Epithelial cell of proximal tubule (primary cell): ENCODE results near the gene UBE2O. TPM values are rescaled to one million over a fixed set of nuclear protein-coding genes. Genes with fewer than 3 reads are reported as not detected.

ENCODE experiments used
- DNase-seq: peaks from one replicate; pipeline ENCODE4 v3.0.0-alpha.2; 2011; ENCODE audit warnings: low read depth
- H3K4me3 ChIP-seq: 2 replicates; pipeline ENCODE4 v1.5.1; 2011; ENCODE audit warnings: low read depth, mild to moderate bottlenecking, low read length
- total RNA-seq: library from RNA; depleted of rRNA; stranded (reverse); fragments of >200 nt; gene quantifications from 2 replicates; pipeline ENCODE4 v1.2.3, GENCODE V29; 2015
- TF ChIP-seq, protein P1 (sequence below): conservative IDR thresholded peaks from 2 replicates; pipeline ENCODE4 v1.5.1; 2012; ENCODE audit warnings: low read depth, mild to moderate bottlenecking, low read length

UBE2O gene
- total RNA-seq, 1 donor from 2014 or later: 15.6 TPM

DNA sequence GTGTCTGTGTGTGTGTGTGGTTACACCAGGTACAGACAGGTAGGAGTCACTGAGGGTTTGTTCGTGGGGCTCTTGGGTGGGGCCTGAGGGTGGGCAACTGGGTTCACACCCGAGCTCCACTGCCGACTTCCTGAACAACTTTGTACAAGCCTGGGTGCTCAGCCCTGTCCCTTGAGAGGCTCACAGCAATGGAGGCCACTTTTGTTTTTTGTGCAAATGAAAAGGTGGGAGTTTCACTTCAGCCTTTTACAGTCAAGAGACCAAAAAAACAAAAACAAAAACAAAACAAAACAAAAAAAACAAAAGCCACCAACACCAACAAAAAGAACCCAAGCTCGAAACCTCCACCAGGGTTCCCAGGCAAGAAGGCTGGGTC is 45.9 kb upstream of the UBE2O start:
- H3K4me3 ChIP-seq: peak overlapping the region; percentile 95
- TF ChIP-seq, protein P1, sequence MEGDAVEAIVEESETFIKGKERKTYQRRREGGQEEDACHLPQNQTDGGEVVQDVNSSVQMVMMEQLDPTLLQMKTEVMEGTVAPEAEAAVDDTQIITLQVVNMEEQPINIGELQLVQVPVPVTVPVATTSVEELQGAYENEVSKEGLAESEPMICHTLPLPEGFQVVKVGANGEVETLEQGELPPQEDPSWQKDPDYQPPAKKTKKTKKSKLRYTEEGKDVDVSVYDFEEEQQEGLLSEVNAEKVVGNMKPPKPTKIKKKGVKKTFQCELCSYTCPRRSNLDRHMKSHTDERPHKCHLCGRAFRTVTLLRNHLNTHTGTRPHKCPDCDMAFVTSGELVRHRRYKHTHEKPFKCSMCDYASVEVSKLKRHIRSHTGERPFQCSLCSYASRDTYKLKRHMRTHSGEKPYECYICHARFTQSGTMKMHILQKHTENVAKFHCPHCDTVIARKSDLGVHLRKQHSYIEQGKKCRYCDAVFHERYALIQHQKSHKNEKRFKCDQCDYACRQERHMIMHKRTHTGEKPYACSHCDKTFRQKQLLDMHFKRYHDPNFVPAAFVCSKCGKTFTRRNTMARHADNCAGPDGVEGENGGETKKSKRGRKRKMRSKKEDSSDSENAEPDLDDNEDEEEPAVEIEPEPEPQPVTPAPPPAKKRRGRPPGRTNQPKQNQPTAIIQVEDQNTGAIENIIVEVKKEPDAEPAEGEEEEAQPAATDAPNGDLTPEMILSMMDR: no peak
- no peak for DNase-seq

DNA sequence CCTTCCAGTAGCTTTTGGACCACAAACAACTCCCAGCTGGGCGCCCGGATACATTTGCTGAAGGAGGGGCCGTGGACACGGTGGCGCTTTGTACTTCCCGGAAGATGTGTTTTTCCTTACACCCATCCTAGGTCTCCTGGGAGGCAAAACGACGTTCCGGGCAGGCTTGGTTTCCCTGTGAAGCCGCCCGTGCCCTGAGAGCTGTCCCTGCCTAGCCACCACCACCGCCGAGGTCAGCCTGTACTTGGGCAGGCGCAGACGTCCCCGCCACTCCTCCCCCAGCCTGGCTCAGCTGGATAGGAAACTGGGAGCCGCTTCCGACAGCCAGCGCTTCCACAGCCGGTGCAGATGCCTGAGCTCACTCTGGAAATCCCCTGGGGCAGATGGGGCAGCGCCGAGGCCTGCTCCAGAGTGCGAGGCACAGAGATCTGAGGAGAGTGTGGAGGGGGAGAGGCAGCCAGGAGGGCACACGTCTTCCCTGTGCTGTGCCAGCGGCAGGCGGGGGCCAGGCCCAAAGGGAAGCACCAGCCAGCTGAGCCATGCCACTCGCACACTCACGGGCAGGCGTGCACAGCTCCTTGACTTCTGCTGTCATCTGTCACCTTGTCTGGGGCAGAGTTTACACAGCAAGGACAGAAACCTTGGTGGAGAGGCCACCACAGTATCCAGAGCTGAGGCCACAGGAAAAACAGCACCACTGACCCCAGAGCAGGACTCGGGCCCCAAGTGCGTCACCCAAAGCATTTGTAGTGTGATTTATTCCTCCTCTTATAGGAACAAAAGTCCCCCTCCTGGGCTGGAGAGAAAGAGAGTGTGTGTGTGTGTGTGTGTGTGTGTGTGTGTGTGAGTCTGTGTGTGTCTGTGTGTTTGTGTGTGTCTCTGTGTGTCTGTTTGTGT is 45.3 kb upstream of the UBE2O start:
- H3K4me3 ChIP-seq: peak overlapping the region; percentile 30
- peak; percentile 54 for DNase-seq
- TF ChIP-seq, protein P1: no peak

DNA sequence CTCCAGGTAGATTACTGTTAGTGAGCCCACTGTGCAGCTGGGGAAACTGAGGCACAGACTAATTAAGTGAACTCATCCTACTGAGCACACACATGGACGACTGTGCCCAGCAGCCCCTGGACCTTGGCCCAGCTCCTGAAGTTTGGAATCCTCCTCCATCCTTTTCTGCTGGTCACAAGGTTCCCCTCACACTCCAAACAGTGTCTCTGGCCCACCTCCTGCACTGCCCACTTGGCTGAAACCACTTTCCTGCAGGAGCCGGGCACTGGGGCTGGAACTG is 44.7 kb upstream of the UBE2O start:
- TF ChIP-seq, protein P1: no peak
- peak overlapping the region; percentile 30 for H3K4me3 ChIP-seq
- no peak for DNase-seq

DNA sequence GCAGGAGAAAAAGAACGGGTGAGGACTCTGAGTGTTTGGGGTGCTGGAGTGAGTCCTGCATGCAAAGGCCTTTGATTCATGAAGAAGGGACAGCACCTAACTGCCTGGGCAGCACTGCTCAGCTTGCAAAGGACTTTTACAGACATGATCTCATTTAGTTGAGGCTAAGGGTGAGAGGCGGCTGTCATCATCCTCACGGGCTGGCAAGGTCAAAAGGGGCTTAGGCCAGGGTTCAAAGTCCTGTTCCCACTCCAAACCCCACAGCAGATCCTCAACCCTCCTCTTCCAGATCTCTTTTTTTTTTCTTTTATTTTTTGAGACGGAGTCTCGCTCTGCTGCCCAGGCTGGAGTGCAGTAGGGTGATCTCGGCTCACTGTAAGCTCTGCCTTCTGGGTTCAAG is 43.5 kb upstream of the UBE2O start:
- H3K4me3 ChIP-seq: no peak overlapping the region
- TF ChIP-seq, protein P1: no peak
- DNase-seq: no peak

DNA sequence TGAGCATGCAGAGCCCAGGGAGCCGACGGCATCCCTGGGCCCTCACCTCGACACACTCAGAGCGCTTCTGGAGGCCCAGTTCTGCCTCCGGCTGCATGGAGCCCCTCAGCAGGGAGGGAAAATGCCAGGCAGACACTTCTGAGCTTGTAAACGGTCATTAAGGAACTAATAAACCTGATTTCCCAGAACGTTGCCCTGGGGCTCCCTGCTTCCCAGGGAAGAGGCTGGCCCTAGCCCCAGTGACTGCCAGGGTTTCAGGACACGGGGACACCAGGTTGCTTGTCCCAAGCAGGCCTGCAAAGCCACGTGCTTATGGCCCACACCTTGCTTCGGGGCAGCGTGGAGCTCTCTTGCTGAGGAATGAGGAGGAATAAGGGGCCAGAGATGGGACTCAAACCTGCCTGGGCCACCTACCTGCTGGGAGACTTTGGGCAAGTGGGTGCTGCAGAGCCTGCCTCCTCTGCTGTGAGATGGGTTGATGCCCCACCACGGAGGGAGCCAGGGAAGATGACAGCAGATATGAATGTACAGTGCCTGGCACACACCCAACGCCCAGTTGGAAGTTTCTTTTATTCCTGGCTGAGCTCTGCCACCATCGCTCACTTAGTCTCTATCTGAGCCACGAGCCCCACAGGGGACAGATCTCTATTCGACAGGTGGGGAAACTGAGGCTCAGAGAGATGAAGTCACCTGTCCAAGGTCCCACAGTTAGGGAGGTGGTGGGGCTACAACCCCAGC is 42.9 kb upstream of the UBE2O start:
- TF ChIP-seq, protein P1: no peak
- no peak for DNase-seq
- H3K4me3 ChIP-seq: no peak overlapping the region

DNA sequence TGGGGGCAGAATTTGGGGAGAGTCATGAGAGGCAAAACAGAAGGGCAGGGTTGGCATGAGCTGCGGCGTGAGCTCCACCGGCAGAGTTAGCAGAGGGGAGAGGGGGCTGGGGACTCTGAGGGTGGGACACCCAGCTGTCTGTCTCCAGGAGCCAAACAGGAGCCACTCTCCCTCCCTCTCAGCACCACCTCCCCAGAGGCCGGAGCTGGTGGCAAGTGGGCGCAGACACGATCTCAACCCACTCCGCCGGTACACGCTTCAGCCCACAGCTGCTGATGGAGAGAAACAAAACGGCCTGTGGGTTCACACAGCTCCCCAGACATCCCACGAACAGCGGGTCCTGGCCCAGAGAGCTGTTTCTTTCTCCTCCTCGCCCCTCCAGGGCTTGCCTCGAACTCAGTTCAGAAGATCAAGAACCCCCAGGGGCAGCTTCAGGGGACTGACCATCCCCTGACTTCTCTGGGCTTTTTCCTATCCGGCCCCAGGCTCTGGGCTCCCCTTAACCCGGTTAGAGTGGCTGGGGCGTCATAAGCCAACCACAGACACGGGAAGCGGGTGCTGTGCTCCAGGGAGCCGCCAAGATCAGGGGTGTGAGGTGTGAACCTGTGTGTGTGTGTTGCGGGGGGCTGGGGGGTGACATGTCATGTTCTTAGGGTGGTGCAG is 40.7 kb upstream of the UBE2O start:
- H3K4me3 ChIP-seq: peak overlapping the region; percentile 21
- no peak for DNase-seq
- TF ChIP-seq, protein P1: no peak
